Psoas muscle (tissue), 8 donors: ENCODE results near the gene MRPS27. TPM values are rescaled to one million over a fixed set of nuclear protein-coding genes. Genes with fewer than 3 reads are reported as not detected.
"Not testable (repeated sequence)": the region's sequence is repeated elsewhere in the genome, so short reads cannot be mapped to it uniquely, and the experiment has no call there.

ENCODE experiments used
- ATAC-seq, 4 donors: fragments of 200-7000 bp; cut with Tn5 transposase; one replicate each; pipeline ENCODE4 v1.9.1; 2020; ENCODE audit warnings: moderate library complexity in 3 of 4, mild to moderate bottlenecking in 2 of 4
- DNase-seq, 2 donors: peaks; one replicate each; pipeline ENCODE4 v3.0.0-alpha.2; 2020
- H3K27ac ChIP-seq: fragments of 200-600 bp; one replicate; pipeline ENCODE4 v1.8.0; 2022
- H3K27me3 ChIP-seq, 3 donors: fragments of 200-600 bp in 1 of 3; one replicate each; pipeline versions ENCODE4 v1.6.1 to v1.8.0; 2013 to 2022; ENCODE audit warnings: low read length in 2 of 3, mild to moderate bottlenecking in 2 of 3, moderate library complexity in 1 of 3; ENCODE audit not compliant: insufficient read depth in 3 of 3
- H3K36me3 ChIP-seq, 2 donors: fragments of 200-600 bp in 1 of 2; one replicate each; pipeline versions ENCODE4 v1.6.1 to v1.8.0; 2013 to 2022; ENCODE audit warnings: low read depth in 1 of 2, mild to moderate bottlenecking in 1 of 2, moderate library complexity in 1 of 2; ENCODE audit not compliant: insufficient read depth in 1 of 2
- H3K4me1 ChIP-seq: fragments of 200-600 bp; one replicate; pipeline ENCODE4 v1.8.0; 2022
- H3K4me3 ChIP-seq: fragments of 200-600 bp; one replicate; pipeline ENCODE4 v1.8.0; 2022; ENCODE audit warnings: mild to moderate bottlenecking
- H3K9me3 ChIP-seq: fragments of 200-600 bp; one replicate; pipeline ENCODE4 v1.8.0; 2022
- CTCF ChIP-seq: fragments of 200-600 bp; IDR thresholded peaks from one replicate; pipeline ENCODE4 v1.8.0; 2022; ENCODE audit warnings: antibody characterized with exemption
- WGBS, 3 donors: extraction: QIAGEN DNeasy Blood & Tissue Kit; methylation state at CpG; one replicate each; pipeline versions ENCODE4 v1.1.6 to v1.1.7; 2013; 5-methylcytosine and 5-hydroxymethylcytosine counted together
- intact Hi-C, 2 donors: fragments of 100-400 bp; cut with DNase I; formaldehyde crosslinking; loops; one replicate each; pipeline versions ENCODE4 v1.11.0 to v1.14.2; 2022
- polyA plus RNA-seq, 3 donors: library from polyadenylated mRNA; stranded (reverse); fragments of 200-250 nt; gene quantifications; one replicate each; pipeline ENCODE4 v1.2.3, GENCODE V29; 2013
- total RNA-seq, 4 donors: library from RNA; stranded (reverse); fragmentation: NEBNext Ultra II Directional in 2 of 4; extraction: Animal tissue kit (Norgen Biotek cat#: 25700) in 2 of 4; gene quantifications; one replicate each; pipeline versions ENCODE4 v1.2.1 to v1.2.4, GENCODE V29; 2021 to 2023
- donor health status: healthy with polysubstance abuse.
- donor health status: DM: no; HTN: no; CAD: no; lungs with moderate emphysema.
- donor health status: Bipolar disorder and iron deficiency.
- donor health status: healthy.
- donor health status: DM: yes; HTN: yes; CAD: no.
- donor health status: DM: no; HTN: no; CAD: no.
- donor health status: DM: no; HTN: no; CAD: no.
- donor health status: DM: yes; HTN: yes; CAD: no.

Gene MRPS27
- total and polyA plus RNA-seq, 7 donors, result 34.9 to 76.9 (median 55.5) TPM

- Histone ChIP-seq H3K36me3 (no peaks in the 10 kb centered on the region), H3K9me3 (no peaks in the 10 kb centered on the region), H3K4me3 (no peak overlapping the region), H3K27ac (no peak overlapping the region), H3K27me3 (peaks cover 0 to 4% (median 0%) of the 10 kb centered on the region in 3 donors), H3K4me1 (no peaks in the 10 kb centered on the region)
- WGBS, 3 donors, result 76 to 89% (median 81%) methylated on average over 4 of the region's 4 CpGs
- no peak for DNase-seq
- intact Hi-C loops, result no loop called here
- ATAC-seq, result no peak
- no peak for TF ChIP-seq CTCF
Measured at GRCh38 chr5:72172786-72173185, 147.3 kb downstream of the MRPS27 start.

- no peak for ATAC-seq
- intact Hi-C loops, result no loop called here
- H3K27ac ChIP-seq, result no peak overlapping the region
- no peak overlapping the region for H3K4me3 ChIP-seq
- no peaks in the 10 kb centered on the region for H3K4me1 ChIP-seq
- H3K9me3 ChIP-seq, result no peaks in the 10 kb centered on the region
- WGBS, 3 donors, result 84 to 91% (median 85%) methylated on average over 6 of the region's 6 CpGs
- H3K27me3 ChIP-seq, result peaks cover 0 to 4% (median 0%) of the 10 kb centered on the region in 3 donors
- TF ChIP-seq CTCF, result no peak
- no peak for DNase-seq
- H3K36me3 ChIP-seq, result no peaks in the 10 kb centered on the region
Measured at GRCh38 chr5:72171667-72172066, 148.4 kb downstream of the MRPS27 start.

GRCh38 chr5:72171181-72171580 is 148.9 kb downstream of the MRPS27 start:
- ATAC-seq, H3K4me3 ChIP-seq, H3K4me1 ChIP-seq, H3K9me3 ChIP-seq, H3K27ac ChIP-seq, H3K36me3 ChIP-seq, H3K27me3 ChIP-seq, DNase-seq, intact Hi-C loops: not testable (repeated sequence)
- 90 to 96% (median 95%) methylated on average over 3 of the region's 3 CpGs for WGBS, 3 donors

- intact Hi-C loops, result no loop called here
- Histone ChIP-seq H3K4me3 (no peak overlapping the region), H3K36me3 (no peaks in the 10 kb centered on the region), H3K4me1 (no peaks in the 10 kb centered on the region), H3K27ac (no peak overlapping the region), H3K27me3 (peaks cover 0 to under 1% (median 0%) of the 10 kb centered on the region in 3 donors), H3K9me3 (no peaks in the 10 kb centered on the region)
- 85 to 95% (median 88%) methylated on average over 2 of the region's 2 CpGs for WGBS, 3 donors
- DNase-seq (no peak), ATAC-seq (no peak)
- TF ChIP-seq CTCF, result no peak
Measured at GRCh38 chr5:72170101-72170500, 149.9 kb downstream of the MRPS27 start.

Other genes with a start within 250 kb of the MRPS27 start
- 10 to 100 TPM in 3 of 4 donors, 1 to 10 TPM in 1; 8.5 to 20.2 (median 13.6) TPM for gene MAP1B, start 212.8 kb downstream of the MRPS27 start, total RNA-seq
- gene MAP1B, start 212.8 kb downstream of the MRPS27 start, polyA plus RNA-seq, result 1 to 10 TPM; 1.1 to 2.1 (median 1.2) TPM
- gene PTCD2, start 133 bp upstream of the MRPS27 start, total RNA-seq, result 10 to 100 TPM; 12.5 to 30.8 (median 20.0) TPM
- gene PTCD2, start 133 bp upstream of the MRPS27 start, polyA plus RNA-seq, result 10 to 100 TPM in 1 of 3 donors, 1 to 10 TPM in 2; 6.2 to 12.8 (median 6.6) TPM
- gene ZNF366, start 187.2 kb upstream of the MRPS27 start, total RNA-seq, result 1 to 10 TPM; 3.4 to 6.6 (median 3.9) TPM
- 1 to 10 TPM; 1.2 to 1.4 (median 1.3) TPM for gene ZNF366, start 187.2 kb upstream of the MRPS27 start, polyA plus RNA-seq